ENCODE data around the gene HK2.

DNA sequence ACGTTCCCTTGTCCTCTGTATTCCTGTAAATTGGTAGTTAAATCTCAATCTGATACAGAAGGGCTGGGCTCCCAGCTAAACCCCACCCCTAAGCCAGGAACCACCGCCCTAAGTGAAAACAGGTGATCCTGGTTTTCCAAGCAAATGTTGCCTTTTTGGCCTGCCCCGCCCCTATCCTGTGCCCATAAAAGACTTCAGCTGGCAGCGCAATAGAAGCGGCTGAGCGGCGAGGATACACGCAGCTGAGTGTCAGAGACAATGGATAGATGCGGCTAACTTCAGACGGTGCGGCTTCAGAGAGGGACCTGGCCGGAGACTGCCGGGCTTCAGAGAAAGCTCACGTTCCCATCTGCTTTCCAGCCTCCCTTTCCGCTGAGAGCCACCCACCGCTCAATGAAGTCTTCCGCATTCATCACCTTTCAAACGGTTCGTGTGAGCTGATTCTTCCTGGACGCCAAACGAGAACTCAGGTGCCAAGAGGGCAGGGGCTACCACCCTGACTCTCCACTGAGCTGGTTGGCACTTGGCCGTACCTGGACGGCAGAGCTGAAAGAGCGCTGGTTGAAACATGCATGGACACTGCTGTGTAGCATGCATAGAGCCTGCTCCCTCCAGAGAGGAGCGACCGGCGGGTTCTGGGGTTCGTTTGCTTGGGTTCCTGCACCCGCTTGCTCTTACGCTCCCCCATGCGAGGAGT, 75.0 kb downstream of the HK2 start:
- no peak for TF ChIP-seq EZH2 (IDR thresholded peaks at IDR 0.05; ENCODE audit: borderline replicate concordance, low read length)
- TF ChIP-seq, protein P1, sequence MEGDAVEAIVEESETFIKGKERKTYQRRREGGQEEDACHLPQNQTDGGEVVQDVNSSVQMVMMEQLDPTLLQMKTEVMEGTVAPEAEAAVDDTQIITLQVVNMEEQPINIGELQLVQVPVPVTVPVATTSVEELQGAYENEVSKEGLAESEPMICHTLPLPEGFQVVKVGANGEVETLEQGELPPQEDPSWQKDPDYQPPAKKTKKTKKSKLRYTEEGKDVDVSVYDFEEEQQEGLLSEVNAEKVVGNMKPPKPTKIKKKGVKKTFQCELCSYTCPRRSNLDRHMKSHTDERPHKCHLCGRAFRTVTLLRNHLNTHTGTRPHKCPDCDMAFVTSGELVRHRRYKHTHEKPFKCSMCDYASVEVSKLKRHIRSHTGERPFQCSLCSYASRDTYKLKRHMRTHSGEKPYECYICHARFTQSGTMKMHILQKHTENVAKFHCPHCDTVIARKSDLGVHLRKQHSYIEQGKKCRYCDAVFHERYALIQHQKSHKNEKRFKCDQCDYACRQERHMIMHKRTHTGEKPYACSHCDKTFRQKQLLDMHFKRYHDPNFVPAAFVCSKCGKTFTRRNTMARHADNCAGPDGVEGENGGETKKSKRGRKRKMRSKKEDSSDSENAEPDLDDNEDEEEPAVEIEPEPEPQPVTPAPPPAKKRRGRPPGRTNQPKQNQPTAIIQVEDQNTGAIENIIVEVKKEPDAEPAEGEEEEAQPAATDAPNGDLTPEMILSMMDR (IDR thresholded peaks at IDR 0.05; ENCODE audit: low read length) = no peak
